NCI-H2081 (cell line): ENCODE data around the gene C1QTNF9B.
A peak's percentile ranks its signal among the peaks of the same experiment; 100 is the strongest.
"Not testable (repeated sequence)": the region's sequence is repeated elsewhere in the genome, so short reads cannot be mapped to it uniquely, and the experiment has no call there.

Experiments
- DNase-seq, 2 experiments: peaks; one replicate each; lab custom pipeline; 2025; lab: John Stamatoyannopoulos, UW

Gene C1QTNF9B

DNA sequence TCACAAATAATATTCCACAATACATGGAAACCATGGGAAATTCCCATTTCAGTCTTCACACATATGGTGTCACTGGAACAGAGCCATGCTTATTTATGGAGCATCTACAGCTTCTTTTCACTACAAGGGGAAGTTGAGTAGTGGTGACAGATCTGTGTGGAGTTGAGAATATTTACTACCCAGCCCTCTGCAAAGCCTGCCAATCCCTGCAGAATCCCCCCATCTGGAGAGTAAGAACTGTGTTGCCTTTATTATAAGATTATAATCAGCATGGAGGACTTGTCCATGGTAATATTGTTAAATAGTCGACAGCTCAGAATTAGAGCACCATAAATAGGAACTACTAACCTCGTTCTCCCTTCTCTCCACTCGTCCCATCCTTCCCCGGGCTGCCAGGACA is 3.5 kb downstream of the C1QTNF9B start:
- not testable (repeated sequence) for DNase-seq

DNA sequence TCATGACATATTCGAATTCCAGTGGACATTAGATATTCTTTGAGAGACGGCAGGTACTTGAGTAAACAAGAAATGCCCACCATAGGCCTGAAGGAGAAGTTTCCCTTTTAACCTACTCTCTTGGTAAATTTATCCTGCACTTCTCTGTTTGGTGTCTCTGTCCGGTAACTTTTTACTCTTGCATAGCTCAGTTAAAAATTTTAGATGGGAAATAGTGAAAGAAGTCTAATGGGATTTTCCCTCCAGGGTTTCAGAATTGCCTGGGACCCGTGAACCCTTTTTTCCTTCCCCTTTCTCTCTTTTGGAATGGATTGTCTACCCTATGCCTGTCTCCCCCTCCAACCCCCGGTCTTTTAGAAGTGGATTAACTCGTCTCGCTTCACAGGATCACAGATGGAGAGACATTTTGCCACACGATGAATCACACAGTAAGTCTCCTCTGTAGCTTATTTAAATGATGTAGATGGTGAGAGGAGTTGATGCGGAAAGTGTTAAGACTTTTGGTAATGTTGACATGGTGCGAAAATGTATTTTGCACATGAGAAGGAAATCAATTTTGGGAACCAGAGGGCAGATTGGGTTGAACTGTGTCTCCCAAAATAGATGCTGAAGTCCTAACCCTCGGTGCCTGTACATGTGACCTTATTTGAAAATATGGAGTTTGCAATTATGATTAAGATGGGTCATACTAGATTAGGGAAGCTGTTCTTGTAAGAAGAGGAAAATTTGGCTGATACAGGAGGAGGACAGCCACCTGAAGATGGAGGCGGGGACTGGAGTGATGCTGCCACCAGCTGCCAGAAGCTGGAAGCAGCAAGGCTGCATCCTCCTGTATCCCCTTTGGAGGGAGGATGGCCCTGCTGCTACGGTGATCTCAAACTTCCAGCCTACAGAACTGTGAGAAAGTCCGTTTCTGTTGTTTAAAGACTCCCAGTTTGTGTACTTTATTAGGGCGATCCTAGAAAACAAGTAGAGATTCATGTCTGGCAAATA is 7.4 kb downstream of the C1QTNF9B start:
- peak in 1 of 2 experiments; percentile 8 for DNase-seq

DNA sequence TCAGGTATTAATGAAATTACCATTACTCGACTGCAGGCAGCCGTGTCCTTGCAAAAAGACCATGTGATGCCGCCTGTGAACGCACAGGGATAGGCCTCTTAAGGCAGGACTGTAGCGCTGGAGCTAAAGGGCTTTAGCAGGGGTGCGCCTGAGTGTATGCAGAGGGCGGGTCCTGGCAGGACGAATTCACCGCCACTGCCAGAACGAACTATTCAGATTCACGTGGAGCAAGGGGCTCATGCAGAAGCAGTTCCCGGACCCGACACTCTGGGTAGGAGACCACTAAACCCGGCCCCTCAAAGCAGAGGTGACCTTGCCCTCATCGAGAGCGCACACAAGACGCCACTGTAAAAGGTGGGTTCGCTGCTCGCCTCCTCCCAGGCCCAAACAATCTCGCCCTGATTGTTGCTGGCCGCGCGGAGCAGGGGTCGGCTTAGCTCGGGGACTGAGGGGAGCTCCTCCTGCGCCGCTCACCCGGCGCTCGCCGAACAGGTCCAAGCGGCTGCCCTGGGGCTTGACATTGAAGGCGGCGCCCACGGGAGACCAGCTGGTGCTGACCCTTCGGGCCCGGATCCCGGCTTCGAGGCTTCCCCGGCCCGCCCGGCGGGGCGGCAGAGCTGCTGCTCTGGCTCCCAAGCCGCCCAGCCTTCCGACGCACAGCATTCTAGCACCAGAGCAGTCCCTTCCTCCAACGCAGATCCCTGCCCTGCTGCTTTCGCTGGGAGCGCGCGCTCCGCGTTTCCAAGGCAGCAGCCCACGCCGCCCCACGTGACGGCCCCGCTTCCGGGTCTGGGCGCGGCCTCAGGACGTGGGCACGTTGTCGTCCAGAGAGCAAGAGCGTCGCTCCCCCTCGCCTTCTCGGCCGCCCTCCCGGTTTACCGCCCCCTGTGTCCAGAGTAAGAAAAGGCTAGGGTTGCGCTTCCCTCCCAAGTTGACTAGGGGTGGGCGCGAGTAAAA is 8.4 kb downstream of the C1QTNF9B start, which contains the start of gene MIPEP:
TSS of gene MIPEP (minus strand) at position 743 of the 957 bp plus-strand sequence. CDS start at position 663, 80 bp downstream.
- DNase-seq, result peak; percentile 92

DNA sequence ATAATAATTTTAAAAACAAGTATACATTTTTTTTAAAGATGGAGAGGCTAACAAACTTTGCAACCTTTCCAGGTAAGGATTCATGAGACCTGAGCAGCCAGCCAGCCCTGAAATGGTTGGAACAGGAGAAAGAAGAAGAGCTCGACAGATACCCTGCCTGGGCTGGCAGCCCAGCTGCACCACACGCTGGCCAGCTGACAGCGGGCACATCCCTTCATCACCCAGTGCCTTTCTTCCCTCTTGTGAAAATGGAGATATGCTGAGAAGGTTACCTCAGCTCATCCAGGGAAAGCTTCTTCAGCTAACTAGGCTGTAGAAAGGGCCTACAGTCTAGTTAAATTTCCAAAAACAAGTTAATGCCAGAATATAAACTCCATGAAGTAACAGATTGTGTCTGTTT is 12.9 kb downstream of the C1QTNF9B start:
- DNase-seq, result not testable (repeated sequence)

DNA sequence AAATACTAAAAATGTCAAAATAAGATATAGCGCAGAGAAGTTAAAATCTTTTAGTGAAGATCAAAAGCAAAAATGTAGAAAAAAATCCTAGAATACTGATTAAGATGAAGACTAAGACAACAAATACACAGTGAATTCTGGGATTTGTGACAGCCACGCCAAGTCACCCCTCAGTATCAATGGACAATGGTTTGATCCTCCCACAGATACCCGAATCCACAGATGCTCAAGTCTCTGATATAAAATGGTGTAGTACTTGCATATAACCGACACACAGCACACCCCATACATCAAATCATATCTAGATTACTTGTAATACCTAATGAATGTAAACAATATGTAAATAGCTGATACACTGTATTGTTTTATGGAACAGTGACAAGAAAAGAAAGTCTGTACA is 14.0 kb downstream of the C1QTNF9B start:
- DNase-seq, result no peak

DNA sequence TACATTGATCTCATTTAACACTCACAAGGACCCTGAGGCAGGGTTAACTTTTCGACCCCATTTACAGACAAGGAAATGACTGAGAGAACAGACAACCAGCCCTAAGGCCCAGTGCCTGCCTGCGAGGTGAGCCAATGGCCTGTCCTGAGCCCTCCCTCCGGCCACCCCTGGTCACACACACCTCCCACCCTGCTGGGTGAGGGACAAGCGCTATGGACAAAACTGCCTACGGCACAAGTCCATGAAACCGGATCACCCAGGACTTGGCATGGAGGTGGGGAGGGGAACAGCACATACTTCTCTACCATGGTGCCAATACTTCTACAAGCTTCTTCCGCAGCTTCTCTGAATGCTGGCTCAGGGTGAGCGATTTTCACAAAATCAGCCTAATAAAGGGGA is 15.9 kb downstream of the C1QTNF9B start:
- DNase-seq, result not testable (repeated sequence)

DNA sequence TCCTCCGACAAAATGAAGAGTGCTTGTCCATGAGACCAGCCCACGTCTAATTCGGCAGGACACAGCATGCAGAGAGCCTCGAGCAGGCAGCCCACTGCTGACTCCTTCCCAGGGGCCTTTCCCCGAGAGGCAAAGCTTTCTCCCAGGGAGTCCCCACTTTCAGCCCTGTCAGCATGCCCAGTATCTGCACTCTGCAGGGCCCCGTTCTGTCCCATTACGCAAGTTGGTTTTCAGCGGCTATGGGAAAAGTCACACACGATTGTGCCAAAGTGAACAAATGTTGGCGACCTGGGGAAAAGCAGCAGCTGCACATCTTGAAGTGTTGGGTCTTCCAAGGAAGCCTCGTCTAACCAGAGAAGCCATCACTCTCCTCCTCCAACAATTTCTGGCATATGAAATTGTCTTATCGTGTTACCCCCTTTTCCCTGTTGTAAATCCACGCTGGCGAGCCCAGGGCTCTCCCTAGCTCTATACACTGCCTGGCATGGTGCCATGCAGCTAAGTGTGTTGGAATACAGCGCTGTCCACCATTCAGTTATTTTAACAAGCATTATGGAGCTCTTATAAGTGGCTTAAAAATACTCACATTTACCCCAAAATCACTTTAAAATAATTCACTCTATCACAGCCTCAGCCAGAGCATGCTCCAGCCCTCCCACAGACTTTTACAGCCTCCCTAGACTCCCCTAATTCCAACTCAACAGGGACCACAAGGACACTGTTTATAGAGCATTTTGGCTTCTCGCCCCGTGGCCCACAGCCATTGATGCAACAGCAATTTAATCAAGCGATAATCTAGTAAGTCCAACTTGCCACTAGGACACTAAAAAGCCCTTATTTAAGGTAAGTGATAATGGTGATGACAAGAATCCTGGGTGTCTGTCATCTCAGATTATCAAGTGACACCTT is 16.6 kb downstream of the C1QTNF9B start:
- DNase-seq, result not testable (repeated sequence)

DNA sequence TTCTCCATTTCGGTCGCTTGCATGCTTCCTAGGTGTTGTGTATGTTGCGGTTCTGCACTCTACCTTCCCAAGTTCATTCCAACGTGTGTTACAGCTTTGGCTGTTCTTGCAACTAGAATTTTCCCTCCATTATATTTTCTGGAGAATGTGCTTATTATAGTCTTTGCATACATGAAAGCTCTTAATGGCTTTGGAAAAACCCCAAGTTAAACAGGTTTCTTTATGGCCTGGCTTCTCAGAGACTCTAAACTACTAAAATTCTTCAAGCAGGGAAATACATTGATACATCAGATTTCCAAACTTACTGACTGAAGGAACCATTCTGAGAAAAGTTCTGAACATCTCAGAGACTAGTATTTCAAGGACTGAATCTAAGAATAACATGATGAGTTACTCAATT is 20.0 kb downstream of the C1QTNF9B start:
- no peak for DNase-seq

DNA sequence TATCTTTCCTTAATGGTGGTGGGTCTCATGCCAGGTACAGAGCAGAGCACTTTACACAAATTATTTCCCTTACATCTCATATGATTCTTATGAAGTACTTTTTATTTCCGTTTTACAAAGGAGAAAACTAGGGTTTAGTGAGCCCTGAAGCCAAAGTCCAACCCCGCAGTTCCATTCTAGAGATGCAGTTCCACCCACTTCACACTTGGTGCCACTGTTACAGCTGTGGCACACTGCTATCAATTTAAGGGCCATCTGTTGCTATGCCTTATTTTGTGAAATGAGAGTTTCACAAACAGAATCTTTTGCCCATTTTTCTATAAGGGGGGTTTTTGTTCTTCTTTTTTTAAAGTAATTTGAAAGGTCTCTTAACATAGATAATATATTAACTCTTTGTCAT is 21.0 kb downstream of the C1QTNF9B start:
- peak in 1 of 2 experiments; percentile 9 for DNase-seq

DNA sequence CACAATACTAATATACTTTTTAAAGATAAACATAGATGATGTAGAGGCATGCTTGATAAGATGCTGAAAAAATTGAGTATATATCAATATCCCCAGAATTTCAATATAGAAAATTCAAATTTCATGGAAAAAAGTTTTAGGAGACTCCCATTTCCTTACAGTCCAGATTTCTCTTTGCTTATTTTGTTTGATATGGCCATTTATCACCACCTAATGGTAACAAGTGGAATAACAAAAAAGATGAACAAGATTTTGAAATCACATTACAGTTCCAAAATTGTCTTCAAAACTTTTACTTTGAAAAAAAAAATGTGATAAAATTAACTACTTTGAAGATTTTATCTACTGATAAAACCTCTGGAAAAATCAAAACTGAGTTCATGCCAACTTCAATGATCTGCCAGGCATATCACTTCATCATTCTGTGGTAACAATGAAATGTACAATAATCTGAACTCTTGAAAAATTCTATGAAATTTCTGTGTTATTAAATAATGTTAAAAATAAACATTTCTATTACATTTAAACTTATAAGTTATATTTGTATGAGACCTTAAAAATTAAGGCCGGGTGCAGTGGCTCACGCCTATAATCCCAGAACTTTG is 25.6 kb downstream of the C1QTNF9B start:
- peak in 1 of 2 experiments; percentile 16 for DNase-seq

DNA sequence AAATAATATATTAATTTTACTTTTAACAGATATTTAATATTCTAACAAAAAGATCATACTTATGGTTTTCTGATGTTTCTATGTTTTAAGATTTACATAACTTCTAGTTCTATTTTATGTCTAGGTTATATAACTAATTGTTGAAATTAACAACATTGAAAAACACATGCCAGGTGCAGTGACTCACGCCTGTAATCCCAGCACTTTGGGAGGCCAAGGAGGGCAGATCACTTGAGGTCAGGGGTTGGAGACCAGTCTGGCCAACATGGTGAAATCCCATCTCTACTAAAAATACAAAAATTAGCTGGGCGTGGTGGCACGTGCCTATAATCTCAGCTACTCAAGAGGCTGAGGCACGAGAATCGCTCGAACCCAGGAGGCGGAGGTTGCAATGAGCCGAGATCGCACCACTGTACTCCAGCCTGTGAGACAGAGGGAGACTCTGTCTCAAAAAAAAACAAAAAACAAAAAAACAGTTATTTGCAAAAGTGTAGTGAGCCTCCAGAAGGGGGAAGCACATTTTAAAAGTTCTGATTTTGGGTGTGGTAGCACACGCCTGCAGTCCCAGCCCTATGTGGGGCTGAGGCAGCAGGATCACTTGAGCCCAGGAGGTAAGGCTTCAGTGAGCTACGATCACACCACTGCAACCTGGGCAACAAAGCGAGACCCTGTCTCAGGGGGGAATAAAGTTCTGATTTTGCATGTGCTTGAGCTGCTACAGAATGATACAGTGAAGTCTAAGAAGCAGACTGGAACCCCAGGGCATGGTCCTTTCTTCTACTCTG is 26.8 kb downstream of the C1QTNF9B start:
- no peak for DNase-seq

DNA sequence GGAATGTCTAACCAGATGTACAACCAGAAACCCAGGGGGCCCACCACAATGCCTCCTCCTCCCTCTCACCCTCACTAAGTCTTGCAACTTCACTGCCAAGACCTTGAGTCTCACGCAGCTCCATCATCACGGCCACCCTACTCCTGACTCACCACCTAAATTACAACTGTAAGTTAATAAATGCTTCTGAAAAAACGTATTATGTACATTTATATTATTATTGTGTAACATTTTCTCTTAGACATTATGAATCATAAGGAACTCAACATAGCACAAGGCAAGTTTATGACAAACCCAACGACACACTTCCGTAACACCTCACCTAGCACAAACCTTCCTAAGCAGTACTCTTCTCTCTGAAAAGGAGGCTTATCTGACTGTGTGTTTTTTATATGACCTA is 28.8 kb downstream of the C1QTNF9B start:
- DNase-seq, result no peak

DNA sequence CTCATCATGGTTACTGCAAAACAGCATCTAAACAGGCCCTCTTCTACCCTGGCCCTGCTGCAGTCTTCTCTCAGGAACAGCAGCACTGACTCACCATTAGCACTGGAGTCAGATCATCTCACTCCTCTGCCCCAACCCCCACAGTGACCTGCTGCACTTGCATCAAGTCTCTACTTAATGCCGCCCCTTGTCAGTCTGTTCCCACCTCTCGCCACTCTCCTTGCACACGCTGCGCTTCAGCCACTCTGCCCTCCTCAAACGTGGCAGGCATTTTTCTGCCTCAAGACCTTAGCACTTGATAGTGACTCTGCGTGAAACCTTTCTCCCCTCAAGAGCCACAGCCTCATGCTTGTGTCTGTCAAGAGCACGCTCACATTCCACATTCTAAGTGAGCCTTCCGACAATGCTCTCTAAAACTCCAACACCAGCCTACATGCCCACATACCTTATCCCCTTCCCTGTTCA is 30.2 kb downstream of the C1QTNF9B start:
- no peak for DNase-seq

DNA sequence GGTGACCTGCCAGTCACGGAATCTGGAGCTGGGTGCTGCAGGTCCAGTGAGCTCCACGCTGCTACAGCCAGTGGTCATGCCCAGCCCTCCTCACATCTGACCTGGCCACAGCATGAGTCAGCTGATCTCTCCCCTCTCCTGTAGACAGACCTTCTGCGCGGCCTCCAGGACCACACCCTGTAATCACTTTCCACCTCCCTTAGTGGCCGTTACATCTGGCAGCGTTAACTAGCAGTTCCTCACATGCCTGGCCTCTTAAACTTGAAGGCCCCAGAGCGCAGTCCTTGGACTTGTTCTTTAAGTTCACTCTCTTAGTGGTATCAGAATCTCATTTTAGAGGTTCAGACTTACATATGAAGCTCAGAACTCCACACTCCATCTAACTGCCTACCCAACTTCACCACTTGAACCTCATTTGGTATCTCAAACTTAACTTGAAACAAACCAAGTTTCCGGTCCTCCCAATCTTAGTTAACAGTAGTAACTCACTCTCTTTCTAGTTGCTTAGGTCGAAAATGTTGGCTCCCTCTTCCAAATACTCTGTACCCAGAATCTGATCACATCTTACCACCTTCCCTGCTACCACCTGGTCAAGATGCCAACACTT is 30.8 kb downstream of the C1QTNF9B start:
- DNase-seq, result no peak

DNA sequence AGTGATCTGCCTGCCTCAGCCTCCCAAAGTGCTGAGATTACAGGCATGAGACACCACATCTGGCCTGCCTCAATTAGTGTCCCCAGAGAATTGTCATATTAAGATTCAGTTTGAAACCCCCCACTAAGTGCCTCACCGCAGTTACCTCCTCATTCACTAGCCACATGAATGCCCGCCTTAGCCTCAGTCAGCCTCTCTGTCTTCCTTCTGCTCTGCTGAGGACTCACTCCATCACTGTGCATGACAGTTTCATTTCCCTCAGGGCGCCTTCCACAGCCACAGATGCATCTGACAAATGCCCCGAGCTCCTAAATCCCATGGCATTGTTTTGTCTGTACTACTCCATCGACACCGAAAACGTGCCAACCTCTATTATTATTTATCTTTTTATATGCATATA is 31.4 kb downstream of the C1QTNF9B start:
- no peak for DNase-seq

DNA sequence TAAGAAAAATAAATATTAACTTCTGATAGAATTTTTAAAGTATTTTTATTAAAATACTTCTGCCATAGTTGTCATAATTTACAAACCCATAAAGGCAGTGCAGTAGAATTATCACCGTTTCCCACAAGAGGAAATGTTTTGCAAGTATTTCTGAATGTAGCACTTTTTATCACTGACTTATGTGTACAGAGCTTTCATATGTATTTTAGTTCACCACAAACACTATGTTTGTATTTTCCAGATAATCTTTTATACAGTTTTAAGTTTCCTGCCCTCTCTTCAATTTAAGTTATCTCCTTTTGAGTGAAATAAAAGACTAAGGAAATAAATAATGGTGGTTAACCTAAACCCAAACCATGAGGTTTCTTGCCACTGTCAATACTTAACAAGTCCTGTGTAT is 32.3 kb downstream of the C1QTNF9B start:
- DNase-seq, result no peak

DNA sequence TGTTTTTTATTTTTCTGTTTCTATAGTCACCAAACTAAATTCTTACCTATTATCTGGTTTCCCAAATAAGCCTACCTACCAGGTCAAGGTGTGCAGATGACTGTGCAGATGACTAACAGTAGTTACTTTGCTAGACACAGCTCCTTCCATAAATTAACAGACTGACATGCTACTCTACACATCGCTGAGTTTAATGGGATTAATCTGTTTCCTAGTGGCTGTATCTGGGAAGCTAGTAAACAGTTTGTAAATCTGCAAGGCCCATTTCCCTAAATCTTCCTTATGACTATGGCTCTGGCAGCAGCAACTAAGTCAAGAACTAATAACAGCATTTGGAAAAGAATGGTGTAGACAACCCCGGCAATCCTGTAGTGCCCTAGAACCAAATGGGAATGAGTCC is 36.0 kb downstream of the C1QTNF9B start:
- DNase-seq, result no peak

DNA sequence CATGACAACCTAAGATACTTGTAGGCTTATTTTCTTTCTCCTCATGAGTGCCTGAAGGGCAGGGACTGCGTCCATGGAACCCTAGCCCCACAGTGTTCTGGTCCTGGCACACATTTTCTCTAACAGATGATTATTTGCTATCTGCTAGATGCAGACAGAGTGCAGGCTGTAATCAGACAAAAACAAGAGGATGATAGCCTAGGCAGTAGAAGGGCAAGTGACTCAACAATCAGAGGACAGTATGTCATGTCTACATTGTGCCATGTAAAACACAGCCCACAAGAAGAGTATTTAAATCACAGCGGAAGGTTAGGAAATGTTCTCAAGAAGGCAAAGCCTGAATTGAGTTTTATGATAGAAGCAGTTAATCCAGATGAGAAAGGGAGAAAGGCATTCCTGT is 37.4 kb downstream of the C1QTNF9B start:
- DNase-seq, result no peak

DNA sequence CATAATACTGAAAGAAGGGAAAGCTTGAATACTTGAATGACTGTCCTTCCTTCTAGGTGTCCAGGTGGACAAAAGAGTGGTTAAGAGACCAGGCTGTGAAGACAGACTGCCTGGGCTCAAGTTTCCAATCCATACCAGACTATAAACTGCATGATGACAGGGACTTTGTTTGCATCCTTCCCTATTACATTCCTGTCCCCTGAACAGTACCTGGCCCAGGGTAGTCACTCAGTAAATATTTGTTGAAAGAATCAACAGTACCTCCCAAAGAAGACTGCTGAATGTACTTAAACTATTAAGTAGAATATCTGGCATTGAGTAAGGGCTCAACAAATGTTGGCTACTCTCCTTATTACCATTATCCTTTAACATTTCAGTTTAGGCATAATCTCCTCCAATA is 37.8 kb downstream of the C1QTNF9B start:
- DNase-seq, result no peak

DNA sequence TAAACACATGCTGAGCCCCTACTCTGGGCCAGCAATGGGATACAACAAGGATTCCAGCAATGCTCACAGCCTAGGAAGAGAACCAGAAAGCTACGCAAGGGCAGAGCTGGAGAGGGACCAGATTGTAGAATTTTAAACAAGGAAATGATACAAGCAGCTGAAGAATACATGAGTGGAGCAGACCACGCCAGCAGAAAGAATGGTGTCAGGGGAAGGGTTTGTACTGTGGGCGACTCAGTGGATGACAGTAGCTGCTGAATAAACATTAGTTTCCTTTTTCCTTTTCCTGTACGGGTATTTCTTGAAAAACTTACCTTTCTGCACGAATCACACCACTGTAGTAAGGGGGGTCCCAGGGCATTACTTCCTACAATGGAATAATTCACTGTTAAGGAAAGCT is 38.8 kb downstream of the C1QTNF9B start:
- no peak for DNase-seq
